Measurements from ENCODE around the gene HRNR.

GRCh38 chr1:152164517-152165136 lies 59.4 kb downstream of the HRNR start:
- no peak for TF ChIP-seq CTCF (conservative IDR thresholded peaks at IDR 0.05 in 1 of 2, IDR thresholded peaks at IDR 0.05 in 1 of 2; ENCODE audit: extremely low read depth in 1 of 2, insufficient read depth in 1 of 2, low read depth in 1 of 2, low read length in 2 of 2)
- TF ChIP-seq EZH2 (IDR thresholded peaks at IDR 0.05; ENCODE audit: borderline replicate concordance, low read length), result no peak
